Stimulated activated CD8-positive, alpha-beta memory T cell treated with anti-CD3 and anti-CD28 coated beads, Interleukin-12 subunit alpha, Interleukin-12 subunit beta, amount 100 ng/mL, for 24 hours (primary cell): ENCODE measurements around the gene NTMT1.

Experiments used
- DNase-seq: peaks from one replicate; pipeline ENCODE4 v3.0.0-alpha.2; 2020; ENCODE audit errors: extremely low read depth

Gene NTMT1

GRCh38 chr9:129678844-129679243, 52.9 kb downstream of the NTMT1 start:
- no peak for DNase-seq

DNA sequence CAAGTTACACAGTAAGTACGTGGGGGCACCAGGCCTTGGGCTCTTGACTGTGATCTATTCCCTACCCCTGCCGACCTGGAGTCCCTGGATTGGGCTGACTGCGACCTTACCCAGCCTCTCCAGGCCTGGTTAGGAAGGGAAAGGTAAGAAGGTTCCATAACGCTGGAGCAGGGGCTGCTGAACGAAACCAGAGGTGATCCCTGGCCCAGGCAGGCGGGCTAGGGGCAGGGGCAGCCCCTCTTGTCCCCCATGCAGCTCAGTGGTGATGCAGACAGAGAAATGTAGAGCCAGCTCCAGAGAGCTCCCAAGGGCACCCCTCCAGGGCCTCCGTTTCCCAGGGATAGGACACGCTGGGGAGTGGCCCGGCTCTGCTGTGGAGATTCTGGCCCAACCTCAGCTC, 53.6 kb downstream of the NTMT1 start:
- DNase-seq: no peak

DNA sequence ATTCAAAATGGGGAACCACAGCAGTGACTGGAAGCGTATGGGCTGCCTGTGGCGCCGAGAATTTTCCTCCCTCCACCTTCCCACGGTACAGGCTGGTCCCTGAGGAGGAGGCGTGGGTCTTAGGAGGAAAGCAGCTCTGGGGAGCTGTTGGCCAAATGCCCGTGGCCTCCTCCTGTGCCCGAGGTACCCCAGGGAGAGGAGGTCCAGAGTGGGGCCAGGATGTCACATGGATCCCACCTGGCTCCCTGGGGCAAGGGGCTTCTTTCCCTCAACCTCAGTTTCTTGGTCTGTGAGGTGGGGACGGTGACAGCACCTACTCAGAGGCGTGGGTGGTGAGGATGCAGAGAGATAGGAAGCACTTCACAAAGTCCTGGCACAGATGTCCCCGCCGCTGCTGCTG, 56.0 kb downstream of the NTMT1 start:
- no peak for DNase-seq

- no peak for DNase-seq
Measured at GRCh38 chr9:129682381-129682780, 56.4 kb downstream of the NTMT1 start.

DNA sequence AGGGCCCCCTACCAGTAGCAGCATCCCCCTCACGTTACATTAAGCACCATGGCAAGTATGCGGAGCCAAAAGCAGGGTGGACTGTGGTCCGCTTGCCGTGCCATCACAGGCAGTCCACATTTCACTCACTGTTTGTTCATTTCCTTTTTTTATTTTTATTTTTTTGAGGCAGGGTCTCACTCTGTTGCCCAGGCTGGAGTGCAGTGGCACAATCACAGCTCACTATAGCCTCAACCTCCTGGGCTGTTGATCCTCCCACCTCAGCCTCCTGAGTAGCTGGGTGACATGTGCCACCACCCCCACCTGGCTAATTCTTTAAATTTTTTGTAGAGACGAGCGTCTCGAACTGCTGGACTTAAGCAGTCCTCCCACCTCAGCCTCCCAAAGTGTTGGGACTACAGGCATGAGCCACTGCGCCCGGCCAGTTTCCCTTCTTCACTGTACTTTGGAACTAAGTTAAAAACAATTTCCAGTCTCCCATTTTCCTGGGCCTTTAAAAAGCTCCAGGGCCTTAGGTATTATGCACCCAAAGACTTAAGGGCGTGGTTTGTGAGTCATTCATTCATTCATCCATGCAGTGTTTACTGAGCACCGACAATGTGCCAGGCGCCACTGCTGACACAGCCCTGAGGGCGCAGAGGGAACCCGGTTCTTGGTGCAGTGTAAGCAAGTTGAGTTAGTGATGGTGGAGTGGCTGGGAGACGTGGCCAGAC, 59.4 kb downstream of the NTMT1 start:
- no peak for DNase-seq
